Dendritic cell treated with granulocyte-macrophage colony-stimulating factor and Interleukin-4, amounts not matched to agents 40 ng/mL and 50 ng/mL, for 4 days (primary cell): ENCODE measurements around the gene FNDC11.
"Not testable (repeated sequence)": the region's sequence is repeated elsewhere in the genome, so short reads cannot be mapped to it uniquely, and the experiment has no call there.

Experiments
- H3K27ac Mint-ChIP-seq: one replicate; pipeline ENCODE4 v1.8.0; 2022; ENCODE audit warnings: mild to moderate bottlenecking, mixed read lengths
- H3K27me3 Mint-ChIP-seq: one replicate; pipeline ENCODE4 v1.8.0; 2022; ENCODE audit warnings: mild to moderate bottlenecking, mixed read lengths
- H3K36me3 Mint-ChIP-seq: one replicate; pipeline ENCODE4 v1.8.0; 2022; ENCODE audit warnings: low read depth, mixed read lengths
- H3K4me1 Mint-ChIP-seq: one replicate; pipeline ENCODE4 v1.8.0; 2022; ENCODE audit warnings: low read depth, mixed read lengths
- H3K4me3 Mint-ChIP-seq: one replicate; pipeline ENCODE4 v1.8.0; 2022; ENCODE audit warnings: mild to moderate bottlenecking, moderate library complexity, mixed read lengths
- H3K9me3 Mint-ChIP-seq: one replicate; pipeline ENCODE4 v1.8.0; 2022; ENCODE audit warnings: mixed read lengths
- intact Hi-C: fragments of 100-400 bp; cut with micrococcal nuclease; formaldehyde crosslinking; loops from one replicate; pipeline ENCODE4 v1.15.0; 2022

FNDC11 gene

DNA sequence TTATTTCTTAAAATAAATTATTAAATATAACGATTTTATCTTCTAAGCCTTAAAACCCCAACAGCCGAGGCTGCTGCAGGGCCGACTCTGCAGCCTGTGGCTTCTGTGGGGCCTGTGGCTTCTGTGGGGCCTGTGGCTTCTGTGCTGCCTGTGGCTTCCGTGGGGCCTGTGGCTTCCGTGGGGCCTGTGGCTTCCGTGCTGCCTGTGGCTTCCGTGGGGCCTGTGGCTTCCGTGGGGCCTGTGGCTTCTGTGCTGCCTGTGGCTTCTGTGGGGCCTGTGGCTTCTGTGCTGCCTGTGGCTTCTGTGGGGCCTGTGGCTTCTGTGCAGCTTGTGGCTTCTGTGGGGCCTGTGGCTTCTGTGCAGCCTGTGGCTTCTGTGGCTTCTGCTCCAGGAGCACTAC lies 47.7 kb downstream of the FNDC11 start:
- H3K9me3 Mint-ChIP-seq, H3K27me3 Mint-ChIP-seq, H3K4me3 Mint-ChIP-seq, H3K27ac Mint-ChIP-seq, intact Hi-C loops: not testable (repeated sequence)
- Mint-ChIP-seq H3K36me3 (peaks cover 84% of the 10 kb centered on the region), H3K4me1 (peaks cover 12% of the 10 kb centered on the region)

- Mint-ChIP-seq H3K4me1 (peaks cover 18% of the 10 kb centered on the region), H3K9me3 (no peaks in the 10 kb centered on the region), H3K36me3 (peaks cover 78% of the 10 kb centered on the region), H3K27ac (no peak overlapping the region), H3K4me3 (no peak overlapping the region), H3K27me3 (no peaks in the 10 kb centered on the region)
- intact Hi-C loops = no loop called here
Observed at GRCh38 chr20:63602321-63602720, 48.4 kb downstream of the FNDC11 start.
